Stimulated activated CD8-positive, alpha-beta memory T cell treated with anti-CD3 and anti-CD28 coated beads, Interleukin-7, amount 100 ng/mL, for 1 hour (primary cell): ENCODE results near the gene ZNF362.
"Not testable (repeated sequence)": the region's sequence is repeated elsewhere in the genome, so short reads cannot be mapped to it uniquely, and the experiment has no call there.

Experiments used
- DNase-seq, 2 donors: peaks; one replicate each; pipeline ENCODE4 v3.0.0-alpha.2; 2020; ENCODE audit warnings: low read depth in 2 of 2

Gene ZNF362, protein sequence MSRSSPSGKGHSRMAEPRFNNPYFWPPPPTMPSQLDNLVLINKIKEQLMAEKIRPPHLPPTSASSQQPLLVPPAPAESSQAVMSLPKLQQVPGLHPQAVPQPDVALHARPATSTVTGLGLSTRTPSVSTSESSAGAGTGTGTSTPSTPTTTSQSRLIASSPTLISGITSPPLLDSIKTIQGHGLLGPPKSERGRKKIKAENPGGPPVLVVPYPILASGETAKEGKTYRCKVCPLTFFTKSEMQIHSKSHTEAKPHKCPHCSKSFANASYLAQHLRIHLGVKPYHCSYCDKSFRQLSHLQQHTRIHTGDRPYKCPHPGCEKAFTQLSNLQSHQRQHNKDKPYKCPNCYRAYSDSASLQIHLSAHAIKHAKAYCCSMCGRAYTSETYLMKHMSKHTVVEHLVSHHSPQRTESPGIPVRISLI

DNA sequence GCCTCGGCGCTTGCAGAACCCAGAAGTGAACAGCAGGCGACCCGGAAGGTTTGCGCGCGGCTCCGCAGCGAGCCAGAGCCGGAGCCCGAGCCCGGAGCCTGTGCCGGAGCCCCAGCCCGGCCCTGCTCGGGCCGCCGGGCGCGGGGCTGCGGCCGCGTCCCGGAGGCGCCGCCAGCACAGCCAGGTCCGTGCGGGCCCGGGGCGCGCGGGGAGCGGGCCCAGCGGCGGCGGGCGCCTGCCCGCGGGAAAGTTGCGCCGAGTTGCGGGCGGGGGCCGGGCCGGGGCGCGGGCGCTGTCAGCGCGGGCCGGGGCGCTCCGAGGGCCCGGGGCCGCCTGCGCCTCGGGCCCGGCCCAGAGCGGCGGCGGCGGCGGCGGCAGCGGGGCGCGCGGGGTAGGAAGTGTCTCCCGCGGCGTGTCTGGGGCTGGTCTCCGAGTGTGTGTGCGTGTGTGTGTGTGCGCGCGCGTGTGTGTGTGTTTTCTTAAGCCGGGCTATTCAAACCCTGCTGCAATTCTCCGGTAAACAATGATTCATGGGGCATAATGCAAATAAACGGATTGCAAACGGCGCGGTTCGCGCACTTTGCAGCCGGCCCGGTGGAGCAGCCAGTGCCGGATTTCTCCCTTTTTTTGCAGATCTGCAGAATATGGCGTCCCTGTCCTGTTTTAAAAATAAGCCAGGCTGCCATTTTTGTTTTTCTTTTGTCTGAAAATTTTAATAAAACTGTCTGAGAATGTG lies at the start of gene ZNF362:
Gene ZNF362 (plus strand): TSS at position 22 of the 736 bp plus-strand sequence. CDS start 14,083 bp downstream, outside the sequence.
- peak; percentile 32 to 34 for DNase-seq

DNA sequence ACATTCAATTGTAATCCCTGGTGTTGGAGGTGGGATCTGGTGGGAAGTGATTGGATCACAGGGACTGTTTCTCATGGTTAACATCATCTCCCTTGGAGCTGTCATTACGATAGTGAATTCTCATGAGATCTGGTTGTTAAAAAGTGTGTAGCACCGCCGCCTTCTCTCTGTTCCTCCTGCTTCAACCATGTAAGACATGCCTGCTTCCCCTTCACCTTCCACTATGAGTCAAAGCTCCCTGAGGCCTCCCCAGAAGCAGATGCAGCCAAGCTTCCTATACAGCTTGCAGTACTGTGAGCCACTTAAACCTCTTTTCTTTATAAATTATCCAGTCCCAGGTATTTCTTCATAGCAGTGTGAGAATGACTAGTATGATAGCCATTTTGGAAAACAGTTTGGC lies 44.3 kb upstream of the ZNF362 start:
- no peak for DNase-seq

DNA sequence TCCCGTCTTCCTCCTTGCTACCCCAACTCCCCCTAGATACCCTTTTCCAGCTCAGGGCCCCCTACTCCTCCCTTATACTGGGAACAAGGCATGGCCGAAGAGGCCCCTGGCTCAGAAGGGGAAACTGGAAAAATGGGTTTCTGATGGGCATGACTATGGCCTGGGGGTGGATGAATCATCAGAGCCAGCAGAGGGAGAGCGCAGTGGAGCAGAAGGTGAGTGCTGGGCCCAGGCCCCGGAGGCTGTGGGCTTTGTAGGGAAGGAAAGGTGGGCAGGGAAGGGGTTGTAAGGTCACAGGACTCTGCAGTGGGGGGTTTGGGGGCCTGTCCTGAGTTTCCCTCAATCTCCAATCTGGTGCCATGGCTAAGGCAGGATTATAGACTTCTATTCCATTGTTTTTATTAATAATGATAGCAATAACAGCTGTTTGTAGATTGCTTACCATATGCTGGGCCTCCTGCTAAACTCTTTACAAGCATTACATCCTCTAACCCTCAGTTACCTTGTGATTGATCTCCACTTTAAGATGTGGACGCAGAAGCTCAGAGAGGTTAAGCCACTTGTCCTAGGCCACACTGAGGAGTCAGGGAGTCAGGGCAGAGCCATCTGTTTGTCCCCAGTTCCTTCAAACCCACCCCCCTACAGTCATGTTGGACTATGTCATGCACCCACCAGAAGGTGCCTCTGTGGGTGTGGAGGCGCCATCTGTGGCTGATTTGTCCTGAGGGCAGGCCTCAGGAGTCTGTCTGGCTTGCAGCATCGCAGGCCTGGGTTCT lies 36.2 kb upstream of the ZNF362 start:
- no peak for DNase-seq

DNA sequence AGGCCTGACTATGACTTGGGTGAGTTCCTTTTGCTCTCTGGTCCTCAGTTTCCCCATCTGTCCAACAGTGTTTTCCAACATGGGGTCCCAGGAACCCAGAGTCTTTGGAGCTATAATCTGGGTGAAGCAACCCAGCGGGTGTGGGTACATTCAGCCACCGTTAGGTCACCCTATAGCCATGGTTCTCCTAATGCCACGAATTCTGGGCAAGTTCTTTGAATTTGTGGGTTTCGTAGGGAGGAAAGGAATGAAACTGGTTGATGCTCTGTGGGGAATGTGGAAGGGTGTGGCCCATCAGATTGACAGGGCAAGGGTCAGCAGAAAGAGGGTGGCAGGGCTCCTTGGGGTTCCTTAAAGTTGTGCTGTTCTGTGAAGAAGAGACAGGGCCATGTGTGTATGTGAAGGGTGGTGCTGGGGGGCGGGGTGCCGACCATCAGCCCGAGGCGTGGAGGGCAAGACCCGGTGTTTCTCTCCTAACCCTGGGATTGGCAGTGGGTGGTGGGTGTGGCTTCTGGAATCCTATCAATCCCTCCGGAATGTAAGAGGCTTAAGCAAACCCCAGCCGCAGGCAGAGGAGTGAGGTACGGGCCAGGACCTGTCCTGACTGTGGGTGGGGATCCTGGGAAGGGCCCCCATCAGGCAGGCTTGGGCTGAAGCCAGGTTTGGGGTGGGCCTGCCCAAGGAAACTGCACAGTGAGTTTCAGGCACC lies 35.5 kb upstream of the ZNF362 start:
- DNase-seq: no peak

DNA sequence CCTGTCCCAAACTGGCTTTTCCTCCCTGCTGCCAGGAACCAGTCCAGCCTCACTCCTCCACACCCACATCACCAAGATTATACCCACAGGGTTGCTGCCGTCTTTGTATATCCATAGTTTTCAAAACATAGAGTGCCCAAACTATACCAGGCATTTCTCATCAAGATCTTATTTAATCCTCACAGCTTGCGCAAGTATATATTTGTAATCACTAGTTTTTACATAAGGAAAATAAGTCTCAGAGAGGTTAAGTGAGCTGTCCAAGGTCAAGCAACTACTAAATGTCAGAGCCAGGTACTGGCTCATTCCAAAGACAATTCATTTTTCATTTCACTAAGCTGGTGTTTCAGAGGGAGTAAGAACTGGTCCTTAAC lies 34.9 kb upstream of the ZNF362 start:
- DNase-seq: no peak

DNA sequence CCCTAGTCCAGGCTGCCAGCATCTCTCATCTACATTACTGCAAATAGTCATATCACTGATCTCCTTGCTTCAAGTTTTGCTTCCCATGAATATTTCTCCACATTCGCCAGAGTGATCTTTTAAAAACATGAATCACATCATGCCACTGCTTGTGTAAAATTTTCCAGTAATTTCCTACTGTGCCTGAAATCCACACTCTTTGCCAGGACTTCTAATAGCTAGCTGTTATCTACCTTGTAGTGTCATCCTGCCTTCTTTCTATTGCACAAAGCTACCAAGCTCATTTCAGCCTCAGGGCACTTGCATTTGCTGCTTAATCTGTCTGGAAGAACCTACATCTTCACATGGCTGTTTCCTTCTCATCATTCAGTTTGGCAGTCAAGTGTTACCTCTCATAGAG lies 33.9 kb upstream of the ZNF362 start:
- DNase-seq: no peak

DNA sequence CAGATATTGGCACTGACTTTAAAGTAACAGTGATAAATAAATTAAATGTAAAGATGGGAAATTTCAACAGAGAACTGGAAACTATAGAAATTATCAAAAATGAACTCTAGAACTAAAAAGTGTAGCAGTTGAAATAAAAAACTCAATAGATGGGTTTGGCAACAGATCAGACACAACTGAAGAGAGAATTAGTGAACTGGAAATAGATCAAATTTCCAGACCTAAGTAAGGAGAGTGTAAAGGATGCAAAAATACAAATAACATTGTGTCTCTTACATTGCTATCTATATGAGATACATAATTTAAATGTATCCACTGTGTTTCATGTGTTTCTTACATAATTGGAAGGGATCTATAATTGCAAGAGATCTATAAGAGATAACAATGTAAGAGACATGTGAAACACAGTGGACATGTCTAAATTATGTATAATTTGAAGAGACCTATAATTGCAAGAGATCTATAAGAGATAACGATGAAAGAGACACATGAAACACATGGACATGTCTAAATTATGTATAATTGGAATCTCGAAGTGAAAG lies 32.1 kb upstream of the ZNF362 start:
- DNase-seq: no peak

DNA sequence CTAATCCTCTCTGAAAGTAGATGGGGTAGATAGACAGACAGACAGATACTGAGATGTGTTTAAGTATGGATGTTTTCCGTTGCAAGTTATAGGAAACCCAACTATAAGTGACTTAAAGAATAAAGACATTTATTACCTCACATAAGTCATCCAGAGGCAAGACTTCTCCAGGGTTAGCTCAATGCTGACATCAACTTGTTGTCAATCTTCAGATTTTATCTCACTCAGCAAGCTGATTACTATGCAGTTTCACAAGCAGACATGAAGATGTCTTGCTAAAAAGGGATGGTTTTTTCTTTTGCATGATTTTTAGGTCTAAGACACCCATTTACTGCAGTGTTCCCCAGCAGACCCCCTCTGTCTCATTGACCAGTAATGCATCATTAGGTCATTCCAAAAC lies 30.7 kb upstream of the ZNF362 start:
- no peak for DNase-seq

DNA sequence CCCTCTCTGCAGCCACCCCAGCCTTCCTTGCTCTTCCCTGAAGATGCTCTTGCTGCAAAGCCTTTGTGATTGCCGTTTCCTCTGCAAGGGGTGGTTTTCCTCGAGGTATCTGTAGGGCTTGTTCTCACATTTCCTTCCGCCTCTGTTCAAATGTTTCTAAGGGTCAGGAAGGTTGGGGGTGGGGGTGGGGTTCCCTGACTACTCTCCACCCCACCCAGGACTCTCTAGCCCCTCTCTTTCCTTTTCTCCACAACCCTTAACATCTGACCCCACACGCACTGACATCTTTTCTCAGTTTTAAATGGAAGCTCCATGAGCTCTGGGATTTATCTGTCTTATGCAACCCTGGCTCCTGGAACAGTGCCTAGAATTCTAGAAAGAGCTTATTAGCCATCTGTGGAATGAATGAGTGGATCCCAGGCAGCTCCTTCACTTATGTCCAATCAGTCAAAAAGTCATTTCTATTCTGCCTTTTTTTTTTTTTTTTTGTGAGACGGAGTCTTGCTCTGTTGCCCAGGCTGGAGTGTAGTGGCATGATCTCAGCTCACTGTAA lies 27.3 kb upstream of the ZNF362 start:
- DNase-seq: no peak

DNA sequence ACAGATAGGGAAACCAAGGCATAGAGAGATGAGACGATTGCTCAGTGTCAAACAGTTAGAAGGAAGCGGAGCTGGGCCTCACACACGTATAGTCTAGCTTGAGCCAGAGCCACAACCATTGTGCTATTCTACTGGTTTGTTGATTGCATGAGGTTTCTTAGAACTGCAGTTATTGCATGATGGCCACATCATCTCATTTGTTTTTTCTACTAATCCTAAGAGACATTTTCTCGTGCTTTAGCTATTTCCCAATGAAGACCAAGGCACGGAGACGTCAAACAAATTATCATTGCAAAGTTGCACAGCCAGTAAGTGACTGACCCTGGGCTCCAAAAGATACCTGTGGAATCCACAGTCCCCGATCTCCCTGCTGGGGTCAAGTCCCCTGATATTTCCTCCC lies 25.1 kb upstream of the ZNF362 start:
- DNase-seq: no peak

DNA sequence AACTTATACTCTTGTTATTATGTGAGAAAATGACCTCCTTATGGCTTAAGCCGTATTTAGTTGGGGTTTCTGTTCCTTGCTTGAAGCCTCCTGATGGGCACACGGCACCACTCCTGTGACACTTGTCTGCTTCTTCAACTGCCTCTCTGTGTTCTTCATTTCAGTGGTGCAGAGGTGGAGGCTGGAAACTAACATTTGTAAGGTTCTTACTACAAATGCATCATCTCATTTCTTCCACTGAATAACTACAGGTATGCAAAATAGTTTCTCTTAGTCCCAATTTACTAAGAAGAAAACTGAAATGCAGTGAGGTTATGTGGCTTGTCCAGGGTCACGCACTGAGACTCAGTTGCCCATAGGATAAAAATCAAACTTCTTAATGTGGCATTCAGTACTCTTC lies 23.6 kb upstream of the ZNF362 start:
- DNase-seq: no peak

DNA sequence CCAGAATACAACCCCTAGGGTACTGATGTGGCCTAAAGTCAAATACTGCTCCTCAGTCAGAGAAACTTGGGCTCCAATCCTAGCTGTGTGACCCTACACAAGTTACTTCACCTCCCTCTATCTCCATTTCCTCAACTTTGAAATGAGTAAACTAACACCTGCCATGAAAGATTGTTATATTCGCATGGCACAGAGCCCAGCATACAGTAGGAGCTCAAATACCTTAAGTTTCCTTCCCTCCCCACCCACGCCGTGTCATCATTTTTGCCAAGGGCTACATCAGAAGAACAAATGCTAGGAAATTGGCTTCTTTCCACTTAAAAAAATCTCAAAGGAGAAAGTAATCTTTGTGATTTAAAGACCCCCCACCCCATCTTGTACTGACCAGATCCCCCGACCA lies 22.2 kb upstream of the ZNF362 start:
- no peak for DNase-seq

DNA sequence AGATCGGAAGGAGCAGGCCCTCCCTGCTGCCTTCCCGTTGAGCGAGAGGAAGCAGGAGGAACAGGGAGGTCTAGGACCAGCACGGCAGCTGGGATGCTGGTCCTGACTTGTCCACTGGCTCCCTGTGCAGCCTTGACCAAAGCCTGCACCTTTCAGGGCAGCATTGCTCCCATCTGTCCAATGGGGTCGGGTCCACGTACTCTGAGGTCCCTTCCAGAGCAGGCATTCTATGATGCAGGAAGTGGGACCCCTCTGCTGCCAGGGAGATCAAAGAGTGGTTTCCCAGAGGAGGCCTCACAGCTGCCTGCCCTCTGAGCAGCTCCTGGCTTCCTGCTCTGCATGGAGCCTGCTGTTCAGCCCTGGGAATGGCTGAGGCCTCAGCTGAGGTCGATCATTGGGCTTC lies 21.7 kb upstream of the ZNF362 start:
- no peak for DNase-seq

DNA sequence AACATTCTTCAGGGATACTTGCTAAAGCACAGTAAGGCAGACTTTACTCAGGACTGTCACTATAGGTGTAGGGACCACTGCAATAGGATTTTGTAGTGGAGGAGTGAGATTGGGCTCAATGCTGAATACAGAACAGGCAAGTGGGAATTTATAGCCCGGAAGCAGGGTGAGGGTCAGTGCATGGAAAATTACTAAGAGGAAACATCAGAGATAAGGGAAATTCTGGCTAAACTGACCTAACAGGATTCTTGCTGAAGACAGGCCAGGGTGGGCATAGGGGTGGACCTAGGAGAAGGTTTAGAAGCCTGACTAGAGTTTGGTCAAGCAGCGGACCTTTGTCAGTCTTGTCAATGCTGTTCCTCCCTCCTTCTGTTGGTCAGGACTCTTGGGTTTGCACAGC lies 20.8 kb upstream of the ZNF362 start:
- no peak for DNase-seq

DNA sequence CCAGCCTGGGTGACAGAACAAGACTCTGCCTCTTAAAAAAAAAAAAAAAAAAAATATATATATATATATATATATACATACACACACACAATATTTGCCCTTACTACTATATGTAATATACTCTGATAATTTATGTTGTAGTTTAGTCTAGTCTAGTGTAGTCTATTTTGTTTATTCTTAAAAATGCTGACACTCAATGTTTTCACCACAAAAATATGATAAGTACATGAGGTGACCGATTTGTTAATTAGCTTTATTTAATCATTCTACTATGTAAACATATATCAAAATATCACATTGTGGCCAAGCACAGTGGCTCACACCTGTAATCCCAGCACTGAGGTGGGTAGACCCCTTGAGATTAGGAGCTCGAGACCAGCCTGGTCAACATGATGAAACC lies 19.8 kb upstream of the ZNF362 start:
- DNase-seq: no peak

DNA sequence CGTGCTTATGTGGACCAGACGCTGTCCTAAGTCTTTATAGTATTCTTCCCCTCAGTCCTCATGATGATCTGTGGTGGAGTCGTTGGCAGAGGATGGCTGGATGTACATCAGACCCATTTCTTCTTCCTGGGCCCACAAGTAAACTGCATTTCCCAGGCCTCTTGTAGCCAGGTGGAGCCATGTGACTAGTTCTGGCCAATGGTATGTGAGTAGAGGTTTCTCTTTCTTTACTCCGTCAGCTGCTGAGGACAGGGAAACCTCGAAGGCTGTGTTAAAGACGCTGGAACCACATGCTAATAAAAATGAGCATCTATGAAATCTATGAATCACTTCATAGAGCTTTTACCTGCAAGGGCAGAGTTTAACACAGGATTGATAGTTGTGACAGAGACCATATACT lies 18.7 kb upstream of the ZNF362 start:
- DNase-seq: no peak

DNA sequence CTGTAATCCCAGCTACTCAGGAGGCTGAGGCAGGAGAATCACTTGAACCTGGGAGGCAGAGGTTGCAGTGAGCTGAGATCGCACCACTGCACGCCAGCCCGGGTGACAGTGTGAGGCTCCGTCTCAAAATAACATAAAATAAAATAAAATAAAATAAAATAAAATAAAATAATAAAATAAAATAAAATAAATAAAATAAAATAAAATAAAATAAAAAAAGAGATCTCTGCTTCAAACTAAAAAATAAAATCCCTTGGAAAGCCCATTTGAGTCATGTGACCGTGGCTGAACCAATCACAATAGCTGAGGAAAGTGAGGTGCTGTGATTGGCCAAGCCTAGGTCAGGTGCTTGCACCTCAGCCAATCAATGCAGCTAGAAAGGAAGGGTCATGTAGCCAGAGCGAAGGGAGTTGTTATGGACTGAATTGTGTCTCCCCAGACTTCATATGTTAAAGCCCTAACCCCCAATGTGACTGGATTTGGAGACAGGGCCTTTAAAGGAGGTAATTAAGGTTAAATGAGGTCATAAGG lies 18.0 kb upstream of the ZNF362 start:
- DNase-seq: not testable (repeated sequence)

DNA sequence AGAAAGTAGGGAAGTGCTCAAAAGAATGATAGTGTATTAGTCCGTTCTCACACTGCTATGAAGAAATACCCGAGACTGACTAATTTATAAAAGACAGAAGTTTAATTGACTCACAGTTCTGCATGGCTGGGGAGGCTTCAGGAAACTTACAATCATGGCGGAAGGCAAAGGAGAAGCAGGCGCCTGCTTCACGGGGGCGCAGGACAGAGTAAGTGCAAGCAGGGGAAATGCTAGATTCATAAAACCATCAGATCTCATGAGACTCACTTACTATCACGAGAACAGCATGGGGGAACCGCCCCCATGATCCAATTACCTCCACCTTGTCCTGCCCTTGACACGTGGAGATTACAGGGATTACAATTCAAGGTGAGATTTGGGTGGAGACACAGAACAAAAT lies 16.9 kb upstream of the ZNF362 start:
- DNase-seq: not testable (repeated sequence)

DNA sequence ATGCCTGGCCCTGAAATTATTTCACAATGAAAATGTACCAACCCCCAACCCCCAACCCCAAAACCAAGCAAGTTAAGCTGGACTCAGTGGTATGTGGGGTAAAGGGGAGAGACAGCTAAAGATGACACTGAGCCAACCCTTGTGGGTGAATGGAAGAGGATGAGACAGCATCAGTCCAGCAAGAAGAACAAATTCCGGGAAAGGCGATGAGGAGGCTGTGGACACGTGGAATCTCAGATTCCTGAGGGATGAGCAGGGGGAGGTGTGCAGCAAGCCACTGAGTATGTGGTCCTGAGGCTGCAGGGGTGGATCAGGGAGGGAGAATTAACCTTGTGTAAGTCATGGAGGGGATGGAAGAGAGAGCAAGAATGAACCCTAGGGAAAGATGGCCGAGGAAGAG lies 14.4 kb upstream of the ZNF362 start:
- DNase-seq: no peak

DNA sequence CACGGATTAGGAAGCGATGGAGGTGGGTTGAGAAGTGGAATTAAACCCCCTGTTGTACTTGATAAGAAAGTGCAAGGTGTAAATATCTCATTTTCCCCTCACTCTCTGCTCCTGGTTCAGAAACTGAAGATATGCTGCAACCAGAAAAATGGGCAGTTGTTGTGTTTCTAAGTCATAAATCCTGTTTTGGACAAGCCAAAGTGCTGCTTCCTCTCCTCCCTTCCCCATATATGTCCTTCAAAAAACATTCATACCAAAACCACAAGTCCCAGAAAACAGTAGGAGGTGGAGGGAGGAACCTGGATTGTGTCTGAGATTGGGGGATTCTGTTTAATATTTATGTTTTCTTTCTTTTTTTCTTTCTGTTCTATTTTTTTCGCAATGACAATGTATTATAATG lies 13.6 kb upstream of the ZNF362 start:
- no peak for DNase-seq
